SU-DHL-6 (cell line): ENCODE results near the gene ZNF687.

Source experiments
- CTCF ChIP-seq: fragments of 200-600 bp; sonication (generic); IDR thresholded peaks from one replicate; pipeline ENCODE4 v1.5.1; 2017; ENCODE audit warnings: antibody characterized with exemption, mild to moderate bottlenecking, low read length, moderate library complexity; ENCODE audit not compliant: insufficient read depth, poor library complexity, severe bottlenecking
- EZH2phosphoT487 ChIP-seq: fragments of 200-600 bp; sonication (generic), shearing (Covaris generic); conservative IDR thresholded peaks from 2 replicates; pipeline ENCODE4 v1.6.1; 2018; ENCODE audit warnings: mild to moderate bottlenecking, antibody characterized with exemption, low read length, moderate library complexity, mixed read lengths

GRCh38 chr1:151287767-151288500 lies 5.8 kb downstream of the ZNF687 start:
- TF ChIP-seq CTCF (no peak), EZH2phosphoT487 (no peak)
